HG02678 (cell line): ENCODE measurements around the gene HYAL2.
"Not testable (repeated sequence)": the region's sequence is repeated elsewhere in the genome, so short reads cannot be mapped to it uniquely, and the experiment has no call there.

ENCODE experiments used
- ATAC-seq: cut with Tn5 transposase; IDR thresholded peaks from one replicate; pipeline ENCODE4 v1.9.1; 2021; ENCODE audit warnings: mild to moderate bottlenecking, moderate library complexity; ENCODE audit not compliant: unreplicated experiment

The HYAL2 gene

DNA sequence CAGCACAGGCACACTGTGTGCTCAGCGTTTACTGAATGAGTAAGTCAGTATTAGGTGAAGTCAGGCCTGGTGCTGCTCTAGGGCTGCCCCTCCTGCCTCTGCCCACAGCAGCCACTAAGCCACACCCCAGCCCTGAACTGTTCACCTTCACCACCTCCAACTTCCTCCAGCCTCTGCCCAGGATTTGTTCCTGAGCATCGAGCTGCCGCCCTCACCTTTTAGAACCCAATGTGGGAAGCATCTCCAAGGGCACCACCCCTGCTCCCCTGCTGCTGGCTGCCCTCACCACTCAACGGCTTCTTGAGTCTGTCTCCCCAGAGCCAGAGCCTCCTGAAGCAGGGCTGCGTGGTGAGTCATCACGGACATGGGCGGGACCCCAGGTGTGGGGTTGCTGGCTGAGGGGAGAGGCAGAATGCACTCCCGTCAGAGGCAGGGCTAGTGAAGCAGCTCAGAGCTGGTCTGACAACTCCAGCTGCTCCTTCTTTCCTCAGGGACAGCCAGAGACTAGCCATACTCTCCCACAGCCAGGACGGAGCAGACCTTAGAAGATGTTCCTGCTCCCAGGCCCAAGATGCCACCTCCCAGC is 5.8 kb downstream of the HYAL2 start:
- ATAC-seq: no peak

DNA sequence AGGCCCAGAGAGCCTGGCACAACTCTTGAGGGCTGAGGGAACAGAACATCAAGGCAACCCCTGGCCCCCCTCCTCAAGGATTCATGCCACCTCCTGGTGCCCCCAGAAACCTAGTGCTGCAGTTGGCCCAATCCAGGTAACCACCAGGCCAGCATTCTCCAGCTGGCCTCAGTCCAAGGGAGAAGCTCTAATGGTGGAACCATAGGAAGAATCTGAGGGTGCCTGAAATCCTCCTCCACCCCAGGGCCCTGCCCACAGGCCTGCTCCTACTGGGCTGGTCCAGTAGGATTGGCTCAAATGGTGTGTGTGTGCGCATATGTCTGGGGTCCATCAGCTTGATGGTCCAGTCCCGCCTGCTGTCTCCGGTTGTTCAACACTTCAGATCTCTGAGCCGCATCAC is 7.7 kb downstream of the HYAL2 start:
- ATAC-seq: no peak

DNA sequence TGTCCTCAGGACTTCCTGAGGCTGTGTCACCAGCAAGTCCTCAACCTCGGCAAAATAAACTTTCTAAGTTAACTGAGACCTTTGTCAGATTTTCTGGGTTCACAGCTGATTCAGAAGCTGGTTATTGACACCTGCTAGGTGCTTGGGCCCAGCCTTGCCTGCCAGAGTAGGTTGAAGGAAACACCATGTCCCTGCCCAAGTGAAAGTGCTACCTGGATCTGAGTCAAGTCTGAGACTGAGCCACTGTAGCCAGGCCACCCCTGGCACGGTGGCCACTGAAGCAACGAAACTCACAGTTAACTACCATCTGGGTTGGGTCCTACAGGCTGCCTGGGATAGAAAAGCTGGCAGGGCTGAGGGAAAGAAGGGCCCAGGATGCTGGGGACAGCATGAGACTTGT is 8.2 kb downstream of the HYAL2 start:
- no peak for ATAC-seq

DNA sequence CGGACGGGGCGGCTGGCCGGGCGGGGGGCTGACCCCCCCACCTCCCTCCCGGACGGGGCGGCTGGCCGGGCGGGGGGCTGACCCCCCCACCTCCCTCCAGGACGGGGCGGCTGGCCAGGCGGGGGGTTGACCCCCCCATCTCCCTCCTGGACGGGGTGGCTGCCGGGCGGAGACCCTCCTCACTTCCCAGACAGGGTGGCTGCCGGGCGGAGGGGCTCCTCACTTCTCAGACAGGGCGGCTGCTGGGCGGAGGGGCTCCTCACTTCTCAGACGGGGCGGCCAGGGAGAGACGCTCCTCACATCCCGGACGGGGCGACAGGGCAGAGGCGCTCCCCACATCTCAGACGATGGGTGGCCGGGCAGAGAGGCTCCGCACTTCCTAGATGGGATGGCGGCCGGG is 10.5 kb downstream of the HYAL2 start:
- ATAC-seq: not testable (repeated sequence)

DNA sequence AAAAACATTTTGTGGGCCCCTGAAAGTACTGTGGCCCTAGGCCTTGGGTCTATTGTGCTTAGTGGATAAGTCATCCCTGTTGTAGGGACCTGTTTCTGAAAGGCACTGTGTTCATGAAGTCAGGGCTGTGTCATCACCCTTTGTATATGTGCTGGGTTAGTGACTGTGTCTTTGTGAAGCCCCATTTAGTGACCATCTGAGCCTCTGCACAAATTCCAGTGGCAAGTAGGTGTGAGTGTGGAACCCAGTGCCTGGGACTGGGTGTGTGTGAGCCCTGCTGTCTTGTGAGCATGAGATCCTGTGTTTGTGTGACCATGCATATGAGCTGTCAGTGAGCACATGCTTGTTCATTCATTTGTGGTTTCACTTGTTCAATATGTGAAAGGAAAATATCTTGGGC is 17.9 kb downstream of the HYAL2 start:
- no peak for ATAC-seq

DNA sequence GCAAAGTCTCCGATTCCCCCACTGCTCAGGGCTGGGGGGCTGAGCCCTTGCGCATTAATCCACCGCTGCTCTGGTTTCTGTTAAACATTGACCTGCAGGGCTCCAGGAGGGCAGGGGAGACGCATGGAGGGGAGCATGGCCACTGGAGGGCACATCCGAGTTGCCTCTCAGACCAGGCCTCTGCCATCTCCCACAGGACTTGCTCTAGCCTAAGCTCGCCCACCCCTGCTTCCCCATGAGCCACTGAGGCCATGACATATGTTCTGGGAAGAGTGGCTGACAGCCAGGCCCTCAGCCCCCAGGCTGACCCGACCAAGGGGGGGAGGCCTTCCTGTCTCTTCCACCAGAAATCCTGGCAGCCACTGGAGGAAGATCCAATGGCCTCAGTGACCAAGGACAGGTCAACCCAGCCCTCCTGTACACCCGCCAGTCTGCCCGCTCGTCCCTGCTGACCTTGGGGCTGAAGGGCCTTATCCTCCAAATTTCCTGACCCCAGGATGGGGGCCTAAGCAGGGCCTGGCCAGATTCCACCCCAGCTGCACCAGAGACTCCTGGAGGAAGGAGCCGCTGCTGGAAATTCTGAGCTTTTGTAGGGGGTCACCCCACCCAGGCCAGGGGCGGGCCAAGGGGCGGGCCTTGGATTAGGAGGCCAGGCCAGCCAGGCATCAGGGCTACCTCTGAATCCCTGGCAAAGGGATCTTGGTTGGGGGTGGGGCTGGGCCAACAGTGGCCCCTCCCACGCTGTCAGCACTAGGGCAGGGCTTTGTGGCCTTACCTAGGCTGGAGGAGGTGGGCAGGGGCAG is 19.3 kb downstream of the HYAL2 start, which contains the start of gene HYAL1:
HYAL1 (minus strand) TSS at position 562 of the 803 bp plus-strand sequence. CDS start 618 bp downstream, outside the sequence.
- ATAC-seq: no peak

DNA sequence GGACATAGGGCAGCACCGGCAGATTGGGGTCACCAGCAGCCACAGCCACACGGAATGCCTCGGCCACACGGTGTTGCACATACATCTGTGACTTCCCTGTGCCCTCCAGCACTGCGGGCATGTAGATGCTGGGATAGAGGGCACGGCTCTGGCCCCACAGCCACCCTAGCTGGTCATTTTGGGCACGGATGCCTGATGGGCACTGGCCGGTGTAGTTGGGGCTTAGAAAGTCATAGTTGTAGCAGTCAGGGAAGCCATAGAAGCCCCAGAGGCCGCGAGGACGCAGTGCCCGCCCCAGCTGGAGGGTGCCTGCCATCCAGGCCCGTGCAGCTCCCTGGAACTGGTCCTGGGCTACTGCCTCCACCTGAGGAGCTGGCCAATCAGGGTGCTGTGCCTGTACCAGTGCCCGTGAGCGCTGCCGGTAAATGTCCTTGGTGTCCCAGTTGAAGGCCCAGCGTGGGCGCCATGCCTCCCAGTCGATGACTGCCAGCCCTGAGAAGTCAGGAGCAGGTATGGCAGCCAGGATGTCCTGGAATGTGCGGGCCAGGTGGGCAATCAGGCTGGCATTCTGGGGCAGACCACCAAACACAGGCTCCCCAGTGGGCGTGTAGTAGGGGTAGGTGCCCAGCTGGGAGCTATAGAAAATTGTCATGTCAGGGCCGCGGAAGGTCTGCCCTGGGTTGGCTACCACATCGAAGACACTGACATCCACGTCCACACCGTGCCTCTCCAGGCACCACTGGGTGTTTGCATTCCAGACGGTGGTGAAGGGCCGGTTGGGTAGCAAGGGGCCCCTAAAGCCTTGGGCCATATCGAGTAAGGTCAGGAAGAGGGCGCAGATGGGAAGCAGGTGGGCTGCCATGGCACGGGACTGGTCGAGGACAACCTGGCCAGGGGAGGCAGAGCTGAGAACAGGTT is 20.2 kb downstream of the HYAL2 start:
- ATAC-seq: no peak

DNA sequence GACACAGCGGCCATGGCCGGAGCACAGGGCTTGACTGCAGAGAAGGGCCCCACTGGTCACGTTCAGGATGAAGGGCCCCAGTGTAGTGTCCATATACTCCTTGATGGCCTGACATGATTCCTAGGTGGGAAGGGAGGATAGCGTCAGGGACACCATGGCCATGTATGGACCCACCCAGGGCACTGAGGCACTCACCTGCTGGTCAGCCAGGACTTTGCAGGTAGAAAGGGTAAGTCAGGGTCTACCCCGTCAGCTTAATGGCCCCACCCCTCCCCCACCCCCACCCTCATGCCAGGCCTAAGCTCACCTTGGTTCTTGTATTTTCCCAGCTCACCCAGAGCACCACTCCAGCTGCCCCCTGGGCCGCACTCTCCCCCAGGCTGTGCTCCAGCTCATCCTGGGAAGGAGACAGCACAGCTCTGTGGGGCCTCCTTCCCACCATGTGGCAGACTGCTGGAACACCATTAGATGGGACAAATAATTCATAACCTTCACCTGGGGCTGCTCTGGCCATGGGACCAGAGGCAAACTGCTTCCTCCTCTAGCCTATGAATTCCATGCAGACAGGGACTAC is 21.8 kb downstream of the HYAL2 start:
- no peak for ATAC-seq

DNA sequence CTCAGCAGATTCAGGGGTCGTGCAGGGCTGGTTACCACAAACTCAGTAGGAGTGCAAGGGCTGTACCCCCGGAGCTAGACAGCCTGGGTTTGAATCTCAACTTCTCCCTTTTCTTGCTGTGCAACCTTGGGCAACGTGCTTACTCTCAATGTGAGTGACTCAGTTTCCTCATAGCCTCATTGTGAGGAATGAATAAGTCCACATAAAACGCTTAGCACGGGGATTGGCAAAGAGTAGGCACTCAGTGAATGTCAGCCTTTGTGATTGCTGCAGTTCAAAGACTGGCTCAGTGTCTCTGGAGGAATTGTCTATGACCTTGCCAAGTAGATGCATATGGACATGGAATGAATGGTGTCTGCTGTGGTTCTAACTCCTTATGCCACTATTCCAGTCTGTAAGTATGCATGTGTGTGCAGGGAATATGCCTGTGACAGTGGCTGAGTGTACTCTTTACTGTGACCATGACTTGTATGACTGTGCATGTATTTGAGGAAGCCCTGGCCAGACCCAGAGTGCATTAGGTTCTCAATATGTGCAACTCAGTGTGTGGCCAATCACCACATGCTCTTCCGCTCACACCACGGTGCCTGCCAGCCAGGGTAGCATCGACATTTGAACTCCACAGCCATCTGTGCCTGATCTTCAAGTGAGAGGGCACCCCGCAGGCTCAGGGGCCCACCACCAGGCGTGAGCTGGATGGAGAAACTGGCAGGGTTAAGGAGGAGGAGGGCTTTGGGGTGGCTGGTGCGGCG is 22.4 kb downstream of the HYAL2 start:
- no peak for ATAC-seq

DNA sequence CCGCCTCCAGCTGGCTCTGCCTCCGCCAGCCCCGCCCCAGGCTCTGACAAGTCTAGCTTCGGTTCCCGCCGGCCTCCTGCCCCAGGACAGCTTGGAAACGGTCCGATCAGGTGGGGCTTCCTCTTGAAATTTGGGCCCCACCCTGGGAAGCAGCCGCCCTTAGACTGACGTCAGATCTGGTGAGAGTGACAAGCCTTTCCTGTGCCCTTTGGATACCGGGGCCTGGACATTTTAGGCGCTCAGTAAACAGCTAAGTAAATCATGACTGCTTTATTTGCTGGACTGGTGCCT is 23.0 kb downstream of the HYAL2 start:
- ATAC-seq: no peak

DNA sequence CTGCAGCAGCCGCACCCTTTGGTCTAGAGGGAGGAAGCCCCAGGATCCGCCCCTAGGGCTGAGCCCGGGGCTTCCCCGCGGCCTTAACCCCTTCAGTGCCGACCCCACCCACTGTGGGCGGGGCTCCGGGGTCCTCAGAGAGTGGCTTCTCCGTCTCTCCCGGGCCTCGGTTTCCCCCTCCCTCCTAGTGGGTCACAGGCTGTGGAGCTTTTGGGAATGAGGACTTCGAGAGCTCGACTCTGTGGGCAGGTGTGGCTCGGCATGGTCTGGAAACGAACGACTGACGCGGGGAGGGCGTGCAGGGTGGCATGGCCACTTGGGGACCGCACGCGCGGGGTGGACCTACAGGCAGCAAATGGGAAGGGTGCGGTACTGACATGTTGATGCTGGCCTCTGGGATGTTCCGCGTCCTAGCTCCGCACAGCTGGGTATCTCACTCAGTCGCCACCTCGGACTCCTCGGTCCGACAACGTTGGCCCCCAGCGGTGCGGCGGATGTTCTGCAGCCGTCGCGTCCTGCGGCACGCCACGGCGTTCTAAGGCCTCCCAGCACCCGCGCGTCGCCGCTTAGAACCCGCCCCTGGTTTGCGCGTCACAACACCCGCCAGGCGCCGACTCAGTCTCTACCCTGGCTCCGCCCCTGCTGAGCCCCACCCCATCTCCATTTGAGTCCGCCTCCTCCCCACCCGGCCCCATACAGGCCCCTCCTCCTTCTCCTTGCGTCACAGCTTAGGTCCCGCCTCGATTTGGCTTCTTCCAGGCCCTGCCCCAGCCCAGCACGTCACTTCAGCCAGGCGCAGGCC is 23.5 kb downstream of the HYAL2 start, which contains the start of the genes HYAL3 and NAA80:
HYAL3 (minus strand) TSS at position 570 of the 802 bp plus-strand sequence. CDS start 3,803 bp downstream, outside the sequence.
NAA80 (minus strand) TSS at position 570 of the 802 bp plus-strand sequence. CDS start 1,942 bp downstream, outside the sequence.
- peak; percentile 86 for ATAC-seq

DNA sequence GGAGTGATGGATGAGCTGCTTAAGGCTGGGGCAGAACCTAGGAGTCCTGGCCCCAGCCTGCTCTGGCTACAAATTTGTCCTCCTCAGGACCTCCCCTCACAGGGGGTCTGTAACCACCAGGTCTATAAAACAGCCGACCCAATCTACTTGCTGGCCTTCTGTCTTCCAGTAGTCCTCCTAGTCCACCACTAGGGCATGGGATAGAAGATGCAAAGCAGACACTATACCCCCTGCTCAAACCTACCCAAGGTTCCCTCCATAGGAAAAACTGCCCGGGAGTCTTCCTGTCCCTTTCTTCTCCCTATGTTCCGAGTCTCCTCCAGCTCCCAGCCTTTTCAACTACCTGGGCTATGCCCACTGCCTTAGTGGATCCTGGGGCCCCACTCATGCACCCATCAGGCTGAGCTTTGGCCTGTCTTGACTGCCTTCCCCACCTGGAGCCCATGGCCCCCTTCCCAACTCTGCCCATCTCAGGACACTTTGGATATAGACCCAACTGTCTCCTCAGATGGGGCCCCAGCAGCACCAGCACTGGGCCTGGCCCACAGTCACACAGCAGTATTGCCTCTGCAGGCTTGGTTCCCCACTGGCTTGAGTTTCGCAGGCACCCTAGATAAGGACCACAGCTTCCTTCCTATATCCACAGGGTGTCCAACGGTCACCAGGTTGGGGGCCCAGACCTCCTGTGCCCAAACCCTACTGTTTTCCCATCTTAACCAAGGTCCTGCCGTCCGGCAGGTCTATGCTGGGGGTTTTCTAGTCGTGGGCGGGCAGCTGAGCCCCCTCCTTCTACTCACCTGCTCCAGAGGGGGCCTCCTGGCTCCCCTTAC is 24.4 kb downstream of the HYAL2 start:
- no peak for ATAC-seq

DNA sequence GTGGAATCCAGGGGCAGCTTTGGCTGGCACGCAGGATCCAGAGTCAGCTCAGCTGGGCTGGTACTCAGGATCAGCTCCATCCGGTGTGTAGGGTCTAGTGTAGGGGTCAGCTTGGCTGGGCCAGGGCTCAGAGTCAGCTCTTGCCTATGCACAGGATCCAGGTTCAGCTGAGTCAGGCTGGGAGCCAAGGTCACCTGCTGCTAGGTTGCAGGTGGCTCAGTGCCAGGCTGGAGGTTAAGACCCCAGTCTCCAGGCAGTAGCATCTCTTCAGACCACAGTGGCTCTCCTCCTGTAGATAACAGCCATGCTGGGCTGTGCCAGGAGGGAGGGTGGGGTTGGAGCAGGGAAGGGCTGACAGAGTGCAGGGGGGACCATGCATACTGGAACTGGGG is 25.2 kb downstream of the HYAL2 start:
- no peak for ATAC-seq

DNA sequence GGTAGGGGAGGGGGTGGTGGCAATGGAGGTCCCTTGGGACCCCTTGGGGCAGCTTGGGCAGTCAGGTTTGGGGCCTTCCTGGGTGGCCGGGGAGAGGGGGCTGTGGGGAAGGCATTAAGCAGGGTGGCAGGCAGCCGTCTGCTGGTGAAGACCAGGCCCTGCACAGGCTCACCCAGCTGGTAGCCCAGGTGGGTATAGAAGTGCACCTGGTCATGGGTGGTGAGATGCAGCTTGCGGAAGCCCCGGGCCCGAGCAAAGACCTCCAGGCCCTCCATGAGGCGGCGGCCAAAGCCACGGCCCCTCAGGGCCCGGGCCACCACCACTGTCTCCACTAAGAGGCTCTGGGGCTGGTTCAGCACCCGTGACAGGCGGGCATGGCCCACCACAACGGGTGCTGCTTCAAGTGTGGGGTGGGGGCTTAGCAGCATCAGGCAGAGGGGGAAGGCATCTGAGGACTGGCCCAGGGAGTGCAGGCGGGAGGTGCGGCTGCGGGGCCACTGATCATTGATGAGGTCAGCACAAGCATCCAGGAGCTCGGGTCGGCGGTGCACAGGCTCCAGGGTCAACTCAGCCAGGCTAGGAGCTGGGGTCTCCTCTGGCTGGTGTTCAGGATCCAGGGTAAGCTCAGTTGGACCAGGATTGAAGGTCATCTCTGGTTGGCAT is 25.7 kb downstream of the HYAL2 start:
- no peak for ATAC-seq

DNA sequence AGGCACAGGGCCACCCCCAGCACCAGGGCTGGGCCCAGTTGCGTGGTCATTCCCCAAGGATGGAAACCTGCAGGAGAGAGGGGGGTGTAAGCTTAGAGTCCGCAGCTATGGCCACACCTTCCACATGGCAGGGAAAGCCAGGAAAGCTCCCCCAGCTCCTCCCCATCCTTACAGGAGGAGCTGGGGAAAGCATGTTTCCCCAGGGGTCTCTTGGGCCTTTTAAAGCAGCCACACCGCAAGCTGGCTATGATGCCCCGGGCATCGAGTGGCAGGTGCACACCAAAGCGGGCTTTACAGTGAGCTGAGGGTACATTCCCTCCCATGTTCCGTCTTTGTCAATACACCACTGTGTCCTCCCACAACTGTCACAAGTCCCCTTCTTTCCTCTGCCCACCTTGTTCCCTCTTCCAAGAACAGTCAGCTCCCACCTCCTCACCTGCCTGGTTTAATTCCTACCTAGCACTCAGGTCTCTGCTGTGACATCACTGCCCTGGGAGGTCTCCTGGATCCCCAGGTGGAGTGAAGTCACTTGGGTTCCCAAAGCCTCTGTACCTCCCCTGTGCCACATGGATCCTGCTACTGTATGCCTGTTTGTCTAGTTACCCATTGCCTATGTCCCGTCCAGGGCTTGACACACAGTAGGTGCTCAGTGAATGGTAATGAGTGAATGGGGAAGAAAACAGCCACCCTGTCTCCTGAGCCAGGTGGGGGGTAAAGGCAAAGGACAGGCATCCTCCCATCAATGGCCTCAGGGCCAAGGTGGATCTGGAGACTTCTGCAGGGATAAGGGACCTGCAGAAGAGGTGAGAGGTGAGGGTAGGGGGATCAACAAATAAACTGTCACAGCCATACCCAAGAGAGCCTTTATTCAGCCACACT is 26.8 kb downstream of the HYAL2 start:
- no peak for ATAC-seq

DNA sequence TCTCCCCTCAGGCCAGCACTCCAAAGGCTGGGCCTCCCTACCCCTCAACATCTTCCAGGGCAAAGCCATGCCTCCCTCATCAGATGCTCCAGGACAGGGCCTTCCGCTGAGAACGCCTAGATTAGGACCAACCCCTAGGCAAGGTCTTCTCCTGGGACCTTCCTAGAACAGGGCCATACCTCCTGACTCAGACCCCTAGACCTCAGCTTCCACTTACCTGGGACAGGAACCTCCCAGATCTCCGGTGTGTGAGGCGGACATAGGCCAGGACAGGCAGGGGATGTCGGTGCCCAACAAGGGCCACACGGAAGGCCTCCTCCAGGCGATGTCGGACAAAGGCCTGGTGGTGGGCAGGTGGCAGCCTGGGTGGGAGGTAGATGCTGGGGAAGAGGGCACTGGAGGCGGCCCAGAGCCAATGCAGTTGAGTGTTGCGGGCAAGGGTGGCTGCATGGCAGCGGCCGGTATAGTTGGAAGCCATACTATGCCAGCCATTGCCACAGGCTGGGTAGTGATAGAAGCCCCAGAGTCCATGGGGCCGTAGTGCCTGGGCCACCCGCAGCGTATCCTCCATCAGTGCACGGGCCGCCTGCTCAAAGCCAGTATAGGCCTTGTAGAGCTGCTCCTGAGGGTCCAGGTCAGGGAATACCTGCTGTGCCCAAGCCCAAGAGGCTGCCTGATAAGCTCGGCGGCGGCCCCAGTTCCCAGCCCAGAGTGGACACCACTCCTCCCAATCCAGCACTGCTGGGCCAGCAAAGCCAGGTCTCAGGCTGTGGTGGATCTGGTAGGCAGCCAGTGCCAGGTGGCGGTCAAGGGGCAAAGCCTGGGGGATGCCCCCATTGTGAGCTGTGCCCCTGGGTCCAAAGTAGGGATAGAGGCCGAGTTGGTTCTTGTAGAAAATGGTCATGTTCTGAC is 27.8 kb downstream of the HYAL2 start:
- no peak for ATAC-seq
